DOHH2 (cell line): ENCODE data around the gene MAP1B.

Experiments used
- EZH2phosphoT487 ChIP-seq: fragments of 200-600 bp; sonication (generic); IDR thresholded peaks from 2 replicates; pipeline ENCODE4 v1.6.1; 2017; ENCODE audit warnings: borderline replicate concordance, mild to moderate bottlenecking, antibody characterized with exemption, low read length, moderate library complexity, mixed read lengths
- TF ChIP-seq, protein P1 (sequence below): fragments of 200-600 bp; sonication (generic); IDR thresholded peaks from one replicate; pipeline ENCODE4 v1.5.1; 2014; ENCODE audit warnings: antibody characterized with exemption, mild to moderate bottlenecking, low read depth, low read length; ENCODE audit not compliant: poor library complexity, severe bottlenecking

DNA sequence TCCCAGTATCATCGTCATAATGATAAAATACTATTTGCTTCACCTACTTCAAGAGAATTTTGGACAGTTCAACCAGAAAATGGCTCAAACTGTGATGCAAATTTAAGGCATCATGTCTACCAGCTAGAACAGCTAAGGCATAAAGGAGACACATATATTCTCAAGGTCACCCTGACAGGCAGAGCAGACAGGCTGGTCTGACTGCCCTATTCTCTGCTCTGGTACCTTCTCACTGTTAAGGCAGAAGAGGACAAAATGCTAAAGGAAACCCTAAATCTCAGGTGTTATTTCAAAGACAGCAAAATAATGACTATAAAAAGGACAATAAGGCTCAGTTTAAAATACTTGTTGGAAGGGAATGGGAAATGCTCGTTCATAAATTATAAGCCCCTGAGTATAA lies 125.6 kb downstream of the MAP1B start:
- no peak for TF ChIP-seq EZH2phosphoT487
- TF ChIP-seq, protein P1, sequence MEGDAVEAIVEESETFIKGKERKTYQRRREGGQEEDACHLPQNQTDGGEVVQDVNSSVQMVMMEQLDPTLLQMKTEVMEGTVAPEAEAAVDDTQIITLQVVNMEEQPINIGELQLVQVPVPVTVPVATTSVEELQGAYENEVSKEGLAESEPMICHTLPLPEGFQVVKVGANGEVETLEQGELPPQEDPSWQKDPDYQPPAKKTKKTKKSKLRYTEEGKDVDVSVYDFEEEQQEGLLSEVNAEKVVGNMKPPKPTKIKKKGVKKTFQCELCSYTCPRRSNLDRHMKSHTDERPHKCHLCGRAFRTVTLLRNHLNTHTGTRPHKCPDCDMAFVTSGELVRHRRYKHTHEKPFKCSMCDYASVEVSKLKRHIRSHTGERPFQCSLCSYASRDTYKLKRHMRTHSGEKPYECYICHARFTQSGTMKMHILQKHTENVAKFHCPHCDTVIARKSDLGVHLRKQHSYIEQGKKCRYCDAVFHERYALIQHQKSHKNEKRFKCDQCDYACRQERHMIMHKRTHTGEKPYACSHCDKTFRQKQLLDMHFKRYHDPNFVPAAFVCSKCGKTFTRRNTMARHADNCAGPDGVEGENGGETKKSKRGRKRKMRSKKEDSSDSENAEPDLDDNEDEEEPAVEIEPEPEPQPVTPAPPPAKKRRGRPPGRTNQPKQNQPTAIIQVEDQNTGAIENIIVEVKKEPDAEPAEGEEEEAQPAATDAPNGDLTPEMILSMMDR = no peak
